Transverse colon (tissue), 4 donors: ENCODE data around the gene ZNF221. TPM values are rescaled to one million over a fixed set of nuclear protein-coding genes. Genes with fewer than 3 reads are reported as not detected.

Source experiments
- DNase-seq: peaks from one replicate; pipeline ENCODE4 v3.0.0-alpha.2; 2019
- H3K27ac ChIP-seq, 4 donors: fragments of 200-600 bp; sonication (generic); 2 replicates each; pipeline ENCODE4 v1.5.1; 2016 to 2018; ENCODE audit warnings: inconsistent platforms in 4 of 4
- H3K27me3 ChIP-seq: fragments of 200-600 bp; sonication (generic); 2 replicates; pipeline ENCODE4 v1.5.1; 2017; ENCODE audit warnings: inconsistent platforms
- H3K36me3 ChIP-seq, 4 donors: fragments of 200-600 bp; sonication (generic); 2 replicates each; pipeline ENCODE4 v1.5.1; 2017 to 2019; ENCODE audit warnings: inconsistent platforms in 4 of 4
- H3K4me1 ChIP-seq, 4 donors: fragments of 200-600 bp; sonication (generic); 2 replicates each; pipeline ENCODE4 v1.5.1; 2017 to 2020; ENCODE audit warnings: inconsistent platforms in 4 of 4
- H3K4me3 ChIP-seq, 4 donors: fragments of 200-600 bp; sonication (generic); 1 replicate in 1 of 4; 2 replicates in 3 of 4; pipeline versions ENCODE4 v1.5.1 to v1.6.1; 2017 to 2019; ENCODE audit warnings: inconsistent platforms in 4 of 4
- H3K9me3 ChIP-seq, 2 donors: fragments of 200-600 bp; sonication (generic); 2 replicates each; pipeline ENCODE4 v1.5.1; 2017 to 2019; ENCODE audit warnings: inconsistent platforms in 2 of 2
- EP300 ChIP-seq: sonication (generic); formaldehyde crosslinking; IDR thresholded peaks from one replicate; pipeline ENCODE4 v1.6.1; 2017; ENCODE audit warnings: antibody characterized with exemption, low read depth
- POLR2A ChIP-seq: fragments of 450-650 bp; IDR thresholded peaks from one replicate; pipeline ENCODE4 v1.6.1; 2016; ENCODE audit warnings: antibody characterized with exemption, mild to moderate bottlenecking, moderate library complexity
- POLR2AphosphoS5 ChIP-seq, 3 donors: sonication (generic); formaldehyde crosslinking; IDR thresholded peaks; one replicate each; pipeline ENCODE4 v1.6.1; 2016; ENCODE audit warnings: antibody characterized with exemption in 3 of 3
- WGBS, 2 donors: methylation state at CpG; one replicate each; pipeline ENCODE4 v1.1.5; 2018; ENCODE audit warnings: low coverage in 1 of 2; 5-methylcytosine and 5-hydroxymethylcytosine counted together
- in situ Hi-C, 4 donors: fragments of 200-750 bp; cut with MboI; loops; one replicate each; pipeline versions ENCODE4 v1.15.0 to v1.15.1; 2017; ENCODE audit warnings: low sequenced_read_pairs in 3 of 4, low pct_ligation_motif_present in 1 of 4, low pct_unique_long_range_greater_than_20kb in 1 of 4
- intact Hi-C: fragments of 100-400 bp; cut with DNase I; formaldehyde crosslinking; loops from one replicate; pipeline ENCODE4 v1.15.1; 2023; ENCODE audit warnings: low total_unique reads
- small RNA-seq, 4 donors: library from RNA; depleted of rRNA; stranded (forward); fragments of <200 nt; gene quantifications; one replicate each; pipeline ENCODE3, GENCODE V24; 2016
- total RNA-seq, 4 donors: library from RNA; depleted of rRNA; stranded (reverse); fragments of >200 nt; gene quantifications; one replicate each; pipeline ENCODE4 v1.1.0, GENCODE V29; 2016
- TF ChIP-seq, protein P1 (sequence below), 5 experiments: fragments of 200-600 bp in 3 of 5; fragments of 450-650 bp in 2 of 5; sonication (generic) in 3 of 5; IDR thresholded peaks; 1 replicate in 2 of 5; 2 replicates in 3 of 5; pipeline ENCODE4 v1.5.1; 2016 to 2017; ENCODE audit warnings: antibody characterized with exemption in 5 of 5, inconsistent platforms in 3 of 5, mild to moderate bottlenecking in 2 of 5, moderate library complexity in 1 of 5

ZNF221 gene
- total RNA-seq, 4 donors from 2014 or later = 1.00 to 32.2 (median 3.7) TPM

DNA sequence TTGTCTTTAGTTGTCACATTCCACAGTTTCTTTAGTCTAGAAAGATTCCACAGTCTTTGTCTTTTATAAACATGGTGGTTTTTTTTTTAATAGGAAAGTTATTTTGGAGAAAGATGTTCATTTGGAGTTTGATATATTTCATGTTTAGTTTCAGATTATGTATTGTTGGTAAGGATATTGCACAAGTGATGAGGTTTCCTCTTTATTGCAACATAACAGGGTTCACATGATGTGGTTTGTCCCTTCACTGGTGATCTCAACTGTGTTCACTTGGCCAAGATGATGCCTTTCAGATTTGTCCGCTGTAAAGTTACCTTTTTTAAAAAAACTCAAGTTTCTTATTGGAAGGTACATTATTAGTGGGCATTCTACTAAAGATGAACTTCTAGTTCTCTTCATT is 54.9 kb downstream of the ZNF221 start:
- 82 to 85% methylated on average over 1 of the region's 1 CpG for WGBS, 2 donors
- no peaks in the 10 kb centered on the region for H3K27me3 ChIP-seq
- H3K36me3 ChIP-seq = peaks cover 3 to 44% (median 23%) of the 10 kb centered on the region in 4 donors
- peaks cover 0 to 17% (median 14%) of the 10 kb centered on the region in 4 donors for H3K4me1 ChIP-seq
- TF ChIP-seq POLR2AphosphoS5 (IDR thresholded peaks at IDR 0.05) (no peak), POLR2A (no peak), EP300 (no peak)
- TF ChIP-seq, protein P1, sequence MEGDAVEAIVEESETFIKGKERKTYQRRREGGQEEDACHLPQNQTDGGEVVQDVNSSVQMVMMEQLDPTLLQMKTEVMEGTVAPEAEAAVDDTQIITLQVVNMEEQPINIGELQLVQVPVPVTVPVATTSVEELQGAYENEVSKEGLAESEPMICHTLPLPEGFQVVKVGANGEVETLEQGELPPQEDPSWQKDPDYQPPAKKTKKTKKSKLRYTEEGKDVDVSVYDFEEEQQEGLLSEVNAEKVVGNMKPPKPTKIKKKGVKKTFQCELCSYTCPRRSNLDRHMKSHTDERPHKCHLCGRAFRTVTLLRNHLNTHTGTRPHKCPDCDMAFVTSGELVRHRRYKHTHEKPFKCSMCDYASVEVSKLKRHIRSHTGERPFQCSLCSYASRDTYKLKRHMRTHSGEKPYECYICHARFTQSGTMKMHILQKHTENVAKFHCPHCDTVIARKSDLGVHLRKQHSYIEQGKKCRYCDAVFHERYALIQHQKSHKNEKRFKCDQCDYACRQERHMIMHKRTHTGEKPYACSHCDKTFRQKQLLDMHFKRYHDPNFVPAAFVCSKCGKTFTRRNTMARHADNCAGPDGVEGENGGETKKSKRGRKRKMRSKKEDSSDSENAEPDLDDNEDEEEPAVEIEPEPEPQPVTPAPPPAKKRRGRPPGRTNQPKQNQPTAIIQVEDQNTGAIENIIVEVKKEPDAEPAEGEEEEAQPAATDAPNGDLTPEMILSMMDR (IDR thresholded peaks at IDR 0.05) = no peak
- H3K9me3 ChIP-seq = peaks cover 41% of the 10 kb centered on the region in 2 donors
- intact Hi-C loops = no loop called here
- H3K4me3 ChIP-seq = no peak overlapping the region
- no peak overlapping the region for H3K27ac ChIP-seq
- in situ Hi-C loops = no loop called here
- DNase-seq = no peak

DNA sequence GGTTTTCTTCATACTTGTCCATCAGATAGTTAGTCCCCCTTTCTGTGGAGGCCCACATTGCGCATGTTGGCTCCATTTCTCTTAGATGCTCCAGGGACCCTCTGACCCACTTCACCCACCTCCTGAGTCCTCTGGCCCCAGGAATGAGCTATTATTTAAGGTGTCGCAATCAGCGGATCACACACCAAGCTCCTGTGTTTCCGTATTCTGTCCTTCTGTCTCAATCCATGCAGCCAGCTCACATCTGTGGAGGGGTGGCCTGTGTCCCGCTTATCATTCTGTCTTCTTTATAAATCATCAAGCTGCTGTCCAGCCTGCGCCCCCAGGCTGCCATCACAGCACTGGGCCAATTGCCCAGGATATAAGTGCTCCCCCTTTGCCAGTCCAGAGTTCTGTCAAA is 56.4 kb downstream of the ZNF221 start:
- Histone ChIP-seq H3K4me3 (no peak overlapping the region), H3K9me3 (peaks cover 51 to 56% of the 10 kb centered on the region in 2 donors), H3K27me3 (no peaks in the 10 kb centered on the region), H3K27ac (no peak overlapping the region), H3K36me3 (peaks cover 3 to 58% (median 30%) of the 10 kb centered on the region in 4 donors), H3K4me1 (peaks cover 0 to 11% (median 9%) of the 10 kb centered on the region in 4 donors)
- WGBS, 2 donors = 99 to 100% methylated on average over 2 to 6 of the region's 6 CpGs
- DNase-seq = no peak
- TF ChIP-seq, protein P1 (IDR thresholded peaks at IDR 0.05) = no peak
- TF ChIP-seq POLR2A = no peak
- no peak for TF ChIP-seq POLR2AphosphoS5 (IDR thresholded peaks at IDR 0.05)
- TF ChIP-seq EP300 = no peak
- in situ Hi-C loops = no loop called here
- intact Hi-C loops = no loop called here

DNA sequence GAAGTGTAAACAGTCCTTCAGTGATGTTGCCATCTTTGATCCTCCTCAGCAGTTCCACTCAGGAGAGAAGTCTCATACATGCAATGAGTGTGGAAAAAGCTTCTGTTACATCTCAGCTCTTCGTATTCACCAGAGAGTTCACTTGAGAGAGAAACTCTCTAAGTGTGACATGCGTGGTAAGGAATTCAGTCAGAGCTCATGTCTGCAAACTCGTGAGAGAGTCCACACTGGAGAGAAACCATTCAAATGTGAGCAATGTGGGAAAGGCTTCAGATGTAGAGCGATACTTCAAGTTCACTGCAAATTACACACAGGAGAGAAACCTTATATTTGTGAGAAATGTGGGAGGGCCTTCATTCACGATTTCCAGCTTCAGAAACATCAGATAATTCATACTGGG is 59.4 kb downstream of the ZNF221 start:
- in situ Hi-C loops (no loop called here), intact Hi-C loops (no loop called here)
- Histone ChIP-seq H3K4me1 (no peaks in the 10 kb centered on the region), H3K4me3 (no peak overlapping the region), H3K27me3 (no peaks in the 10 kb centered on the region), H3K27ac (no peak overlapping the region), H3K36me3 (peaks cover 3 to 59% (median 31%) of the 10 kb centered on the region in 4 donors), H3K9me3 (peaks cover 64 to 80% of the 10 kb centered on the region in 2 donors)
- no peak for TF ChIP-seq EP300
- TF ChIP-seq, protein P1 (IDR thresholded peaks at IDR 0.05) = no peak
- no peak for TF ChIP-seq POLR2AphosphoS5 (IDR thresholded peaks at IDR 0.05)
- no peak for TF ChIP-seq POLR2A
- no peak for DNase-seq
- 57 to 91% methylated on average over 1 to 5 of the region's 5 CpGs for WGBS, 2 donors

Small RNA genes within 50 kb of the gene (small RNA-seq; reads per million reads assigned to genes)
- gene AC006213.5 = 0 reads per million in 4 donors

Other genes with a start within 250 kb of the ZNF221 start
- gene IRGC, start 235.2 kb upstream of the ZNF221 start, total RNA-seq = not detected
- gene SMG9, start 196.3 kb upstream of the ZNF221 start, total RNA-seq = 10 to 100 TPM in 3 of 4 donors, 1 to 10 TPM in 1; 4.1 to 68.7 (median 13.8) TPM
- gene KCNN4, start 170.3 kb upstream of the ZNF221 start, total RNA-seq = 10 to 100 TPM in 3 of 4 donors, not detected in 1; 26.5 to 72.2 (median 37.4) TPM
- gene LYPD5, start 148.8 kb upstream of the ZNF221 start, total RNA-seq = 1 to 10 TPM in 3 of 4 donors, not detected in 1; 2.1 to 5.2 (median 2.6) TPM
- 100 to 1,000 TPM in 1 of 4 donors, 10 to 100 TPM in 3; 10.9 to 168 (median 17.8) TPM for gene ZNF283, start 123.9 kb upstream of the ZNF221 start, total RNA-seq
- gene ZNF404, start 67.3 kb upstream of the ZNF221 start, total RNA-seq = 1 to 10 TPM in 3 of 4 donors, not detected in 1; 2.9 to 7.8 (median 3.0) TPM
- 10 to 100 TPM in 3 of 4 donors, under 1 TPM in 1; 0.75 to 19.9 (median 11.6) TPM for gene ZNF45, start 15.9 kb upstream of the ZNF221 start, total RNA-seq
- 1 to 10 TPM; 1.2 to 7.5 (median 3.8) TPM for gene ZNF155, start 33.0 kb downstream of the ZNF221 start, total RNA-seq
- gene ZNF230, start 51.7 kb downstream of the ZNF221 start, total RNA-seq = 1 to 10 TPM; 1.8 to 5.9 (median 3.5) TPM
- 1 to 10 TPM in 3 of 4 donors, not detected in 1; 2.2 to 6.3 (median 3.0) TPM for gene ZNF222, start 74.2 kb downstream of the ZNF221 start, total RNA-seq
- gene ZNF223, start 100.8 kb downstream of the ZNF221 start, total RNA-seq = 1 to 10 TPM in 3 of 4 donors, not detected in 1; 2.2 to 8.5 (median 6.5) TPM
- gene ZNF284, start 120.9 kb downstream of the ZNF221 start, total RNA-seq = 1 to 10 TPM in 2 of 4 donors, not detected in 2; 2.5 to 3.2 TPM
- gene ZNF224, start 143.1 kb downstream of the ZNF221 start, total RNA-seq = 10 to 100 TPM; 37.1 to 49.7 (median 44.2) TPM
- 10 to 100 TPM in 1 of 4 donors, 1 to 10 TPM in 2, not detected in 1; 3.0 to 26.9 (median 5.1) TPM for gene ZNF225, start 162.2 kb downstream of the ZNF221 start, total RNA-seq
- 10 to 100 TPM in 2 of 4 donors, 1 to 10 TPM in 1, not detected in 1; 4.6 to 12.4 (median 10.1) TPM for gene ZNF234, start 190.3 kb downstream of the ZNF221 start, total RNA-seq
- 10 to 100 TPM in 3 of 4 donors, 1 to 10 TPM in 1; 4.1 to 27.1 (median 23.9) TPM for gene ZNF226, start 213.9 kb downstream of the ZNF221 start, total RNA-seq